GM18505 (cell line): Measurements from ENCODE around the gene BCL2.
"Not testable (repeated sequence)": the region's sequence is repeated elsewhere in the genome, so short reads cannot be mapped to it uniquely, and the experiment has no call there.

ENCODE experiments used
- ATAC-seq: cut with Tn5 transposase; IDR thresholded peaks from one replicate; pipeline ENCODE4 v1.9.1; 2021; ENCODE audit not compliant: unreplicated experiment
- POLR2A ChIP-seq: IDR thresholded peaks from 4 replicates; pipeline ENCODE4 v1.6.1; 2011; ENCODE audit warnings: borderline replicate concordance; ENCODE audit not compliant: insufficient read depth, insufficient read length; ENCODE audit errors: extremely low read depth

Gene BCL2

DNA sequence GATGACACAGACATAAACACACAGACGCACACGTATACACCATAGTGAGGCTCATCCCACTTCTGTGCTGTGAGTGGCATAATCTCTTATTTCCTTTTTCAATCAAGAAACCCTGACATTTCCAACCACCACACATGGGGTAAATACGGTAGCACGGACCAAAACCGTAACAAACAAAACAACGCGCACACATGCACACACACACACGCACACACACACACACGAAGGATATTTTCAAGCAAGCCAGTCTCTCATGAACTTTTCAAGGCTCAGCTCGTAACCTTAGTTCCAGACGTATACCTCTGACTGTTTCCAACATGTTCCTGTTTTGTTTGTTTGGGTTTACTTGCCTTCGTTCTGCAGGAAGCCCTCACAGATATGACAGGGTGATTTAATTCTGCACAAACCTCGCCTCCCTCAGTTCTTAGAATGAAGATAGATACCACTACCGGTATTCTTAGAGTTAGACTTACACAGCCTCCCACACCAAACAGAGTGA is 119.8 kb downstream of the BCL2 start:
- no peak for ATAC-seq
- TF ChIP-seq POLR2A = no peak

DNA sequence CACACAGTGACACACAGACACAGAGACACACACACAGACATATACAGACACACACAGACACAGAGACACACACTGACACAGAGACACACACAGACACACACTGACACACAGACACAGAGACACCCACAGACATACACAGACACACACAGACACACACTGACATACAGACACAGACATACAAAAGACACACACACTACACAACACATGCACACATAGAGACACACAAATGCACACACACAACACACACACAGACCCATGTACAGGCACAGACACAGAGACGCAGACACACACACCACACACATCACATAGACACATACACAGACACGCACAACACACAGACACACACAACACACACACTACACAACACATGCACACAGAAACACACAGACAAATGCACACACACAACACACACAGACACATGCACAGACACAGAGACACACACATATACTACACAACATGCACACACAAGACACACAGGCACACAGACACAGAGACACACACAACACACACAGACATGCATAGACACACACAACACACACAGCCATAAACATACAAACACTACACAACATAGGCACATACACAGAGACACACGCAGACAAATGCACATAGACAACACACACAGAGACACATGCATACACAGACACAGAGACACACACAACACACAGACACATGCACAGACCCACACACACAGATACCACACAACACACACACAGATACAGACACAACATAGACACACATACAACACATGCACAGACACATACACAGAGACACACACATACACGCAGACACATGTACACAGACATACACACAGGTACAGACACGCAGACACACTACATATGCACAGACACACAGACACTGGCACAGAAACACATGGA is 120.5 kb downstream of the BCL2 start:
- no peak for TF ChIP-seq POLR2A
- no peak for ATAC-seq

DNA sequence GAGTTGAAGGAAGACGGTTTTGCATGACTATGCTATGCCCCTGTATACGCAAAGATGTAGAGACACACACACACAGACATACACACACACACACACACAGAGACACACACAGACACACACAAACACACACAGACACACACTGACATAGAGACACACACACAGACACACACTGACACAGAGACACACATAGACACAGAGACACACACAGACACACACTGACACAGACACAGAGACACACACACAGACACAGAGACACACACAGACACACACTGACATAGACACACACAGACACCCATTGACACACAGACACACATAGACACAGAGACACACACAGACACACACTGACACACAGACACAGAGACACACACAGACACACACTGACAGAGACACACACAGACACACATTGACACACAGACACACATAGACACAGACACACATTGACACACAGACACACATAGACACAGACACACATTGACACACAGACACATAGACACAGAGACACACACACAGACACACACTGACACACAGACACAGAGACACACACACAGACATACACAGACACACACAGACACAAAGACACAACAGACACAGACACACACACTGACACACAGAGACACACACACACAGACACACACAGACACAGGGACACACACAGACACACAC is 121.3 kb downstream of the BCL2 start:
- ATAC-seq = no peak
- TF ChIP-seq POLR2A = no peak

DNA sequence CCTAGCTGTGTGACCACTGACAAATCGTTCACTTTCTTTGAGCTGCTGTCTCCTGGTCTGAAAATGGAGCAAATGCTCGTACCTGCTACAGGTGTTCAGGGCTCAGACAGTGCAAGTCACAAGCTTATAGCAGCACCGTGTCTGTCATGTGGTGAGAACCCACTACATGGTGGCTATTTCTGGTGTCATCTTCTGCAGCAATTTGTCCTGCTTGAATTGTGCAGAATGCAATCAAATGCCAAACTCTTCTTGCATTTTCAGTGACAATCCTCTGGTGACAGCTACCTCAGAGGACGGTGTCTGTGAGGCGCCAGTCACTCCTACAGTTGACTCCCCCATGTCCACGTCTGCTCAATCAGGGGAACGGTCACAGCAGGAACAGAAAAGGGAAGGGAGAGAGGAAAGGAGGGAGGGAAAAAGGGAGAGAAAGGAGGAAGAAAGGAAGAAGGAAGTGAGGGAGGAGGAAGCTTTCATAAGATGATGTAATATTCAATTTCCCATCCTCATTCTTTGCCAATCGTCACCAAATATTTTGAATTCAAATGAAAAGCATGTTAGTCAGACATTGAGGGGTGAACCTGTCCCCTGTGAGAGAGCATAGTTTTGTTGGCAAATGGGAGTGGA is 122.2 kb downstream of the BCL2 start:
- ATAC-seq = no peak
- TF ChIP-seq POLR2A = no peak

DNA sequence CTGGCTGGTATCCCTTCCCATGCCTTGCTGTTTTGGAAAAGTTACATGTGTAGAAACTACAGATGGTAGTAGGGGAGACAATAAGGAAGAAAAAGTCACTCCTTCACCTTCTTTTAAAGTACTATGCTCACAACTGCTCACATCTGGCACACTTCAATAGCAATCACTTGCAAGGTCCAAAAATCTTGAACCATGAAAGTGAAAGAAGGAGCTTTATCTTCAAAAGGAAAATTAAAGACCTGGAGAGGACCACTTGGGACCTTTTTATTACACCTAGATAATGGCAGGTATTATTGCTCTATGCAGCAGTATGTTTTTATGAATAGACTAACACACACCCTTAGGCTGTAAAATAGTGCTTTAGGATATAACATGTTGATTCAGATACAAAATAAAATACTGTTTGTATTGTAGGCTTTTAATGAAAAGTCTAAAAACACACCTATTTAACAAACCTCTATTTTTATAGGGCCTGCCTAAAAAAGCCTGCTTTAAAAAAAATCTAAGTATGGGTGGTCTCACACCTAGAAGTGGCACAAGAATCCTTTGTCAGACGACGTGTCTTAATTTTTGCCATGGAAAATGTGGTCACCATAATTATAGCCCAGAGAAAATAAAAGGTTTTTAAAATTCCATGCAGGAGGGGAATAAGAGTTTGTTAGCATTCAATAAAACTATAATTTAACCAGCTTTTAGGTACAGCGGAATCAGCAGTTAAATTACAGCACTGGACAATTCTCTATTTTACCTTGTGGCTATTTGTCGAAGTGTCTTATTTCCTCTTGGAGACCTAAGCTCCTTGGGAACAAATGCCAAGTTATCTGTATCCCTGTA is 124.0 kb downstream of the BCL2 start:
- TF ChIP-seq POLR2A = no peak
- ATAC-seq = no peak

DNA sequence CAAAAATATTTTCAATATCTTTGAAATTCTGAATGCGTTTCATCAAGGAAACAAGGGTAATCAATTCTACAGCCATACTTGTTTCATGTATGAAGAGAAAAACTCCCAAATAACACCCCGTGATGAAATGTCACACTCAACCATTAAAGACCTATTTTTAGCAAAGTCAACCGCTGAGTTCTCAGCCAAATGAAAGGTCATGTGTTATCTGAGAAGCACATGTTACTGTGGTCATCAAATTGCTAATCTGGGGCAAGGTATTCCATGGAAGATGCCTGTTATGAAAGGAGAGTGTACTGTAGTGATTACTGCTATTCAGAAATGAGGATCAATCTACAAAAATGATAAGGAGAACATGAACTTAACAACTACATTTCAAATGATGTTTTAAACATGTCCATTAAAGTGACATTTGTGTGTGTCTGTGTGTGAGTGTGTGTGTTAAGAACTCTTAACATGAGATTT is 126.7 kb downstream of the BCL2 start:
- no peak for TF ChIP-seq POLR2A
- no peak for ATAC-seq

DNA sequence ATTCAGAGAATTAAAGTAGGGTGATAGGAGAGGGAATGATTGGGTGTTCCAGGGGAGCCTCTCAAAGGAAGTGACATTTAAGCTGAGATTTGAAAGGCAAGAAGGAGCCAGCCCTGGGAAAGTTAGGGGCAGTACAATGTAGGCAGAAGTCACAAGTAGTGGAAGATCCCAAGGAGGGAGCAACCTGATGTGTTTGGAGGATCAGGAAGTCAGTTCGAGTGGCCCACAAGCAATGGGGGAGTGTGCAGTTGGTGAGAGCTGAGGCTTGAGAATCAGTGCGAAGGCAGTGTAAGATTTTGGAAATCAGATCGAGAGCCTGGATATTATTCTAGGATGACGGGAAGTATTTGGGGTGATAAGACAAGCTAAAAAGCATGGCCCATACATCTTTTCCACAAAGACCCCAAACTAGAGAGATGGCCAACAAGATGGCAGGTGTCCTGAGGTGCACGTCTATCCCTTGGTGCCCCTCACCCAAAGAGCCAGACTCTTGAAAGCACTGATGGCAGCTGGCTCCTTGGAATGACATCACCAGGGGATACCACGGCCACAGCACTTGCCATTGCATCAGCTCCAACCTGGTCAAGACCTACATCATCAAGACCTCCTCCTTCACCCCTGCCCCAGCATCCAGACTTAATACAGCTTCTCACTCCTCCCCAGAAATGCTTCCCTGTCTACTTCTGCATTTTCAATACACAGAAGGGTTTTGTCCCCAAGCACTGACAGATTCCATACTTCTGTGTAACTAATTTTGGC is 127.3 kb downstream of the BCL2 start:
- TF ChIP-seq POLR2A = no peak
- no peak for ATAC-seq

DNA sequence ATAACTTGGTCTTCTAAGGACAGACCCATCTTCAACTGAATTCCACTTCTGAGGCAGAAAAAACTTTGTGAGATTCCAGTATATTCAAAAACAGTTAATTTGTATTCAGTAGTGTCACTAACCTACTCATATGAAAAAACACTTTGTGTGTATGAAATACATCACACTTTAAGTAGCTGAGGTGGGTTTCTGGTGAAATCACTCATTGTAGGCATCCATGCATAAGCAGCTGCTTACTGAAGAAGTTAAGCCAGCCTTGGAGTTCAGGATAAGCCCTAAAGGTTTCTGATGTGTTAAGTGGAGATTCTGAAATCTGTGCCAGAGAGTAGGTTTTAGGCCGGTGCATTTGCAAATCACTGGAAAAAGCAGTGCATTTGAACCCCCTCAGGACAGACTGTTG is 128.2 kb downstream of the BCL2 start:
- TF ChIP-seq POLR2A = no peak
- no peak for ATAC-seq

DNA sequence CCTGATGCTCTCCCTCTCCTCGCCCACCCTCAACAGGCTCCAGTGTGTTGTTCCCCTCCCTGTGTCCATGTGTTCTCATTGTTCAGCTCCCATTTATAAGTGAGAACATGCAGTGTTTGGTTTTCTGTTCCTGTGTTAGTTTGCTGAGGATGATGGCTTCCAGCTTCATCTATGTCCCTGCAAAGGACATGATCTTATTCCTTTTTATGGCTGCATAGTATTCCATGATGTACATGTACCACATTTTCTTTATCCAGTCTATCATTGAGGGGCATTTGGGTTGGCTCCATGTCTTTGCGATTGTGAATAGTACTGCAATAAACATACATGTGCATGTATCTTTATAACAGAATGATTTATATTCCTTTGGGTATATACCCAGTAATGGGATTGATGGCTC is 128.7 kb downstream of the BCL2 start:
- not testable (repeated sequence) for ATAC-seq

DNA sequence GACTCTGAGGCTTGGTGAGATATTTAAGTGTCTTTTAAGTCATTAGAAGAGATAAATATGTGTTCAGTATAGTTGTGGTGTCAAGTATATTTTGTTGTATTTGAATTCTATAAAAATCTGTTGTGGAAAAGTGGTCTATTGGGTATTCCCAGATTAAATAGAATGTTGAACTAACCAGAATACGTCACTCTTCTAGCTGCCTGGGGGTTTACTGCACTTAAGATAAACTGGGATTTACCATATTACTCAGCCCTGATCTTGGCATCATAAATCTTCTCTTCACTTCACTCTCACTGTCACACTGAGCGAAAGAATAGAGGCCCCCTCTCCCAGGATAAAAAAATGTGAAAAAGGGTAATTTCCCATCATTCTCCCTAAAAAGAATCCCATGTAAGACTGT is 129.8 kb downstream of the BCL2 start:
- no peak for TF ChIP-seq POLR2A
- no peak for ATAC-seq

DNA sequence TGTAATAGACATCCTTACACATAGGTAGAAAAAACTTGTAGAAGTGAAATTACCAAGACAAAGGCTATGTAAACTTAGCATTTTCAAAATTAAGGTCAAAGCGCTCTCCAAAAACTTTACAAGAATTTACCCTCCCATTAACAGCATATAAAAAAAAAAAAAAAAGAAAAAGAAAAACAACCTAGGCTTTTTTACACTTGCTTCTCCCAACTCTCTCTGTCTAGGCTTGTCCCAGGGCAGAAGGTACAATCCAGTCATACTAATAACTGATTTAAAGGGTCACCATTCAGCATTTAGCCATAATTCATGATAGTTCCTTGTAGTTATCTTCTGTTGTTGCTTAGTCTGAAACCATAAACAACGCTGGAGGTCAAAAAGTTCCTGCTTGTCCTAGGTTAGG is 130.5 kb downstream of the BCL2 start:
- TF ChIP-seq POLR2A = no peak
- ATAC-seq = no peak

DNA sequence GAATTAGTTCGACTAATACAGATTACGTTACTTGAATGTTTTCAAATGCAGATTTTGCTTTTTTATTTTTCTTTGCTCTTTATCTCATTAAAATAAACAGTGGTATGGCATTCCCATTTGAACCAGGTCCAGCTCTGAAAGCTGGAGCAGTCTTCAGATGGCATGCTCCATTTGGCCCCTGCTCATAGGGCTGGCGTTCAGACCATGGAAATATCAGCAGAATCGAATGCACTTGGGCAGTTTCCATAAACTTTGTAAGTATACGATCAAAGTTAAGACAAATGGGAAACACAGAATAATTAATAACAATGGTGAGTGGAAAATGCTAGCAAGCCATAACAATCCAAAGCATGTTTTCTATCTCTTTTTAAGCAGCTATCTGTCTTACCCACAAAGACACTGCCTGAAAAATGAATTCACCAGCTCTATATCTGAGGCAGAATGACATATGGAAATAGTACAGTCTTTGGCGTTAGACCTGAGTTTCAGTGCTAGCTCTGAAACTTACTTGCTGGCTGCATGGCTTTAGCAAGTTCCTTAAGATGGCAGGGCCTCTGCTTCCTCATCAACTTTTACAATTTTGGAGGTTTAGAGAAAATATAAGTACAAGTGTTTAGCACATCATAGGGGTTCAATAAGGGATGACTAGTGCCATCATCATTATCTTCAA is 131.6 kb downstream of the BCL2 start:
- TF ChIP-seq POLR2A = no peak
- ATAC-seq = no peak
